Dedifferentiated amniotic fluid mesenchymal stem cell (primary cell): ENCODE results near the gene MDFI.

Experiments used
- DNase-seq: peaks from one replicate; pipeline ENCODE4 v3.0.0-alpha.2; 2016; ENCODE audit errors: extremely low spot score

The MDFI gene

GRCh38 chr6:41688256-41688965, 50.1 kb downstream of the MDFI start:
- no peak for DNase-seq

DNA sequence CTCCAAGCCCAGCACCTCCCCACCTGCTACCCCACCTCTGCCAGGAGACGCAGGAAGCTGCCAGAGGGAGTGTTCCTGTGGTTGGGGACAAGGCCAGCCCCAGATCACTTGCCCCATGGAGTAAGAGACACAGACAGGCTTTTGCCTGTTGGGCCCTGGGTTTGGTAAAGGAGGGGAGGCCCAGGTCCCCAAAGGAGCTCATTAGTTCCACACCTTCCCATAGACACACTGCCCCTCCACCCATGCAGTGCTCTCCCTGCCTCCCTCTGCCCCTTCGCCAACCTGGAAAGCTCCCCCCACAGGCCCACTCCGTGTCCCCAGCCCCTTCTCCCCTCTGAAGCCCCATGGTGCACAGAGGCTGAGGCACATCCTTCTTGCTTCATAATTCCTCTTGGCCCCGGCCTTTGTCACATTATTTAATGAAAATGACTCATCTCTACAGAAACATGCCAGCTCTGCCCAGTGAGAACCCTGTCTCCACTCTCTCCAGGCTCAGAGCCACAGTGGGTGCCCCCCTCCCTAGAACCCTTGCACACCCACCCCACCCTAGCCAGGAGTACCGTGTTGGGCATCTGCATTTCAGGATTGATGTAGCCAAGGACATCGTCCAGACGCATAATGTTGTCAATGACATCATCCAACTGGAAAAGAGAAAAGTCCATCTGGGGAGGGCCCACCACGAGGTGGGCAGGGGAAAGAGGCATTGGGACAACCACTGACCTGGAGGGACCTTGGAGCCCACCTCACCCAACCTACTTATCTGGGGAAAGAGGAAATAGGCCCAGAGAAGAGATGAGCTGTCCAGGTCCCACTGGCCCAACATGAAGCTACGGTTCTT, 51.1 kb downstream of the MDFI start:
- no peak for DNase-seq

- DNase-seq: no peak
Observed at GRCh38 chr6:41690541-41691330, 52.5 kb downstream of the MDFI start.

DNA sequence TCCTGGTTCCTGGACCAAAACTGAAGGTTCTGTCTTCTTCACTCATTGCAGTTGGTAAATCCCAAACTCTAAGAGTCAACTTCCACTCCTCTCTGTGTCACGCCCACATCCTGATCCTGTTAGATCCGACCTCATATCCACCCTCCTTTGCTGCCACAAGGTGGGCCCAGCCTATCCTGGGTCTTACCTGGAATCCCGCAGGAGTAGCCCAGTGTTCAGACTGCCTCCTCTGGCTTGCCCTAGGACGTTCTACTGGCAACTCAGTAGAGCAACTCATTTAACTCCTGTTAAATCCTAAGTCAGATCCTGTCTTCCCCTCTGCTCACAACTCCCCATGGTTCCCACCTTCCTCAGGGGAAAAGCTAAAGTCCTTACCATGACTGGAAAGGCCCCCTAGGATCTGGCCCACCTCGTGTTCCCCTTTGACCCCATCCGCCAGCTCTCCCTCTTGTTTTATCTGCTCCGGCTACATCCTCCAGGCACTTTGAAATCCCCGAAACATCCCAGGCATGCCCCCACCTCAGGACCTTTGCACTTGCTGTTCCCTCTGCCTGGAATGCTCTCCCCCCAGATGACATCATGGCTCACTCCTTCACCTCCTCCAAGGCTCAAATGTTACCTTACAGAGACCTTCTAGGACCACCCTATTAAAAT, 53.3 kb downstream of the MDFI start:
- no peak for DNase-seq

GRCh38 chr6:41692080-41692675, 53.9 kb downstream of the MDFI start:
- DNase-seq: no peak

GRCh38 chr6:41692730-41693129, 54.5 kb downstream of the MDFI start:
- DNase-seq: no peak

DNA sequence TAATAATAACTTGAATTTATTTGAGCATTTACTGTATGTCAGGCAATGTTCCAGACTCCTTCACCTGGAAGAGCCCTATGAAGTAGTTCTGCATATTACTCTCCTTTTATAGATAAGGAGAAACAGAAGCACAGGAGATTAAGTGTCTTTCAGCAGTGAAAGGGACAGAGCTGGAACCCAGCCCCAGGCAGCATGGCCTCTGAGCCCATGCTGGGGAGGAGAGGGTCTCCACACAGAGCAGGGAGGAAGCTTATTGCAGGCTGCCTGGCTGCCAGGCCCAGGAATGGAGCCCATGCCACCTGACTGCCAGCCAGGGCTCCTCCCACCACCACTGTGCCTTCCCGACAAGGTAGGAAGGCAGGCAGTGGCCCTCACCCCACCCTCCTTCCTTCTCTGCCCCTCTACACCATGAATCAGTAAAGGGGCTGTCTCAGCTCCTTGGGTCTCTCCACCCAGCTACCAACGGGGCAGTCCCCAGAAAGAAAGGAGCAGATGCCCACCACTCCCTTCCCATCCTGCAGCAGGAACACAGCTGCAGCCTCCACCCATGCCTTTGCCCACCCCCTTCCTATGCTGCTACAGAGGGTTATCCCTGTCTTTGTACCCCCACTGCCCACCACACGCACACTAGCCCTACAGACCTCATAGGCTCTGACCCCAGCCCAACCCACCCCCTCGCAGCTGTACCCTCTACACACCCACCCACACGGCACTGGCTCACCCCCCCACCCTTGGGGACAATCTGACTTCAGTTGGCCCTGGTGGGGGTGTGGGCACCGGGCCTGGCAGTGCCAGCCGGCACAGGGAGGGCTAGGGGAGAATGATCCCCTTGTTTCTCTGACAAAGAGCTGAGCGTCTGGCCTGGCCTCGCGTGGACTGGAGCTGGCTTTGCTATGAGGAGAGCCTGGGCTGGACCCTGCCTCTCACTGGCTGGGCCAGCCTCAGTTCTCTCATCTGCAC, 55.3 kb downstream of the MDFI start:
- no peak for DNase-seq

DNA sequence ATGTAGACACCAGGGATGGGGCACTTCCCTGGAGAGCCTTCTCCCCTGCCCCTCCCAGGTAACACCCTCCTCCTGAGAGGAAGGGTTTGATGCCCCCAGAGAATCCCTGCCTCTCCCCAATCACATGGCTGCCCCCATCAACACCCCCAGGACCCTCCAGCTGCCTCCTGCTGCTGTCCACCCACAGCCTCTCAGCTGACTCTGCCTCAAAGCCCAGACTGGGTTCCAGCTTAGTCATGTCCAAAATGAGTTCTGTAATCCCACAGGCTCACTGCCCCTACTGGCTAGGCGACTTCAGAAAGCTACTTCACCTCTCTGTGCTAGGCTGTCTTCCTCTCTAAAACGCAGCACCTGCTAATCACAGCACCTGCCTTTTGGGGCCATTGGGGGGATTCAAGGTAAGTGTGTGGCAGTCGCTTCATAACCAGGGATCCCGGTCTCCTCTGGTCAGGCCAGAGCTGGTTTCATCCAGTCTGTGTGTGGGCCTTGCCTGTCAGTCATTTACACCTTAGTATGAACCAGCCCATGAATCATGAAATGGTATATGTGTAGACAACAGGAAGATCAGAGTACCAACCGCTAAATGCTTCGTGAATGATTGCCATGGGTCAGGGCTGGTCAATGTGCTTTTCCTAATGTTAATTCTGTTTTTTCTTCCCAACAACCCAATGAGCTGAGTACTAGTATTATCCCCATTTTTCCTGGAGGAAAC, 56.7 kb downstream of the MDFI start:
- DNase-seq: no peak

DNA sequence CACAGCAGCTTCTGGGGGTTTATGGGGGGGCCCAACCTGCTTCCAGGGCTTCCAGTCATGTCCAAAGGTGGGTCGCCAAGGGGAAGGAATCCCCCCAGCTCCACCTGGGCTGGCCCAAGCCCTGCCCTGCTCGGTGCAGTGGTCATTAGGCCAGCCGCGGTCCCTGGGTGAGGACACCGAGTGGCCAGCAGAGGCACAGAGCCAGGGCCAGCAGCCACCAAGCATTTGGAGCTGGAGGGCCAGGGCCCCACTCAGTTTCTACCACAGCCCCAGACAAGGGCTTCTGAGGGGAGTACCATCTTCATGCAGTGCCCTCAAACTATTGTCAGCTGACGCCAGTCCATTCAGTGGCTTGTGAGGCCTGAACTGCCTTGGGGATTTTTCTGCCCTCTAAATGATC, 57.6 kb downstream of the MDFI start:
- DNase-seq: no peak

- no peak for DNase-seq
Observed at GRCh38 chr6:41696788-41697187, 58.5 kb downstream of the MDFI start.

DNA sequence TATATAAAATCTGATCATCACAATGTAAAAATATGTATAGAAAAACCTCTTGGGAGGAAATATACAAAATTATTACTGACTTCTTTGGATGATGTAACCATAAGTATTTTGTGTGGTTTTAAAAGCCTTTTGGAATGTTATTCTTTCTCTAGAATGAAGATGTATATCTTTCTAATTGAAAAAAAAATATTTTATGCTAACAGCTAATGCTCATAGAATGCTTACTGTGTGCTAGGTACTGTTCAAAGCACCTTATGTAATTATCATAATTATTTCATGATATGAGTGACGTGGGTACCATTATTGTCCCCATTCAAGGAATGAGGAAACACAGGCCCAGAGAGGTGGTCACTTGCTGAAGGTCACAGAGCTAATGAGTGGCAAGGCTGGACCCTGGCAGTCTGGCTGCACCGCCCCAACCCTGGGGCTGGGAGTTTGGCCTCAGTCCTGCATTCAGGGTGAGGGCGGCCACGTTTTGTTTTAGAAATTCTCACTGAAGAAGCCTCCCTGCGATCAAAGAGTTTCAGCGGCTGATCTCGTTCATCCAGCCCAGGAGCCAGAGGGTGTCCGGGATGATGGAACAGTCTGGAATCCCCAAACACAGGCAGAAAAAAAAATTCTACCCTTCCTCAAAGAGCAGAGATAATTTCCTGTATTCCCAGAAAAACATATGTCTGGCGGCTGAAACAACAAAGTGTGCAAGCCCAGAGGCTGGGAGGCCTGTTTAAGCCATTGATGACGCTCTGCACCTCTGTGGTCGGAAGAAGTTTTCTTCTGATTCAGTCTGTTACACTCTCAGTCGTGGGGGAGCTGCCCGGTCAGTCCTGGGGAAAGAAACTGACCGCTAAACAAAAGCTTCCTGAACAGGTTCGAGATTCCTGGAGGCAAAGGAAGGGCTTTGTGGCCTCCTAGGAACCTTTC, 59.9 kb downstream of the MDFI start:
- peak; percentile 70 for DNase-seq

DNA sequence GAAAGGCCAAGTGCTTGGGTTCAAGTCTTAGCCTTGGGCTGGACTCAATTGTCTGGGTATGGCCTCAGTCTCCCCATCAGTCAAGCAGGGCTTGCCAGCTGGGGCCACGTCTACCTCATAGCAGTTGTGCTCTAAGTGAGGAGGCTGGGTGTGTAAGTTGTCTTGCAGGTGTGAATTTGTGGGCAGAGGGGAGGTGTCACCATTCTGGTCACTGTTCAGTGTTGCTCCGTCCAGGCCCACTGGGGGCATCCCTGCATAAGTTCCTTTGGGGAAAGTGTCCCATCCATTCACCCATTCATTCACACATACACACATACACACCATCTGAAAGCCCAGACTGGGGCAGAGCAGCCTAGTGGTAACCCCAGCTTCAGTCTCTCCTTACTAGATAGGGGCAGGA, 60.8 kb downstream of the MDFI start:
- no peak for DNase-seq

- no peak for DNase-seq
Observed at GRCh38 chr6:41700463-41701347, 62.4 kb downstream of the MDFI start.

DNA sequence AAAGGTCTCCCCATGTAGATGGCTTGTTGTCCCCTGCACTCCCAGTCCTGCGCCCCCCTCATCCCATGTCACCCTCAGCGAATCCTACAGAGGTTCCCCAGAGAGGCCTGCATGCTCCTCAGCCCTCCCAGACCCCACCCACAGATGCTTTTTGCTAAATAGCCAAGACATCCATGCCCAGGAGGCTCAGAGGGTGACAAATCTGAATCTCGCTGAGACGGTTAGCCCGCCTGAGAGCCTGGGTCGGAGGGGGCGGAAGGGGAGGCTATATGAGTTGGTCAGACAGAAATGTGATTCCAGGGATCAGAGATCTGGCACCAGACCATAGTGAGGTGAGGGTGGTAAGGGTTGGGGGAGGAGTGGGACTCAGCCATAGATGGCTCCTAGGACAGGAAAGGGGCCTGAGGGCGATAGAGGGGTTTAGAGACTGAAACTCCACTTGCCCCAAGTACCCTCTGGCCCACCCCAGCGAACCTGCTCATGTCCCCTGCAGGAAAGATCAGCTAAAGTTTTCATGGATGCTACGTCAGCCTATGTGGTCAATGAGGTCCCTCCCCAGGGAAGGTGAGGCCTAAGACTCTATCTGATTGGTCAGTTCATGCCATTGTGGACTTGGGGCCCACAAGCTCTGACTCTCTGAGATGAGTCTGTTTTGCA, 63.9 kb downstream of the MDFI start:
- no peak for DNase-seq

DNA sequence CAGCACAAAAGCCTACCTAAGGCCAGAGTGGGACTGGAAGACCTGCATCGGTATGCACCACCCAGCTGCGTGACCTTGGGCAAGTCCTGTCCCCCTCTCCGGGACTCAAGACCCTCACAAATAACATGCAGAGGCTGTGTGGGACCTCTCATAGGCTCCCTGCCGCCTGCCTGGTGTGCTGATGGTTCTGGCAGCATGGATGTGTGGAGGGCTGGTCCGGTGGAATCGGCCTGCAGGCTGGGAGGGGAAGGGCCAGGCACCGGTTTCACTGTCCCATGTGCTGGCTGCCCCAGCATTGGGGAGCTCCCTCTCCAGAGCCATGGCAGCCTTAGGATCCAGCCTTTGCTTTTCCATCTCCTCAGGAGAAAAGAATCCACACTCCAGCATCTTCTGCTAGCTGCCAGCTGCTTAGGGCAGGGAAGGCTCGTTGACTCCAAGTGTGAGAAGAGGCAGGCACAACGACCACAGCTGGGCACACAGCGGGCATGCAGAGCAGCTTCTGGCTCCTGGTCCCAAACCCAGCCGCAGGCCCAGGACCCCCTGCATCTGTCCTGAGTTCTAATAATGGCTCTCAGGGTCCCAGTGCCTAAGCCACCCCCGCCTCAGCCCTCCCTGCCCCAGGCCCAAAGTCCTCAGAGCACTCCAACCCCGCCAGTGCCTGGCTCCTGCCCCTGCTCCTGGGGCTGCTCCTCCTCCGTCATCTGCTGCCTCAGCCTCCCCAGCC, 64.7 kb downstream of the MDFI start:
- no peak for DNase-seq
